ENCODE data around the gene KLRC3. TPM values are rescaled to one million over a fixed set of nuclear protein-coding genes. Genes with fewer than 3 reads are reported as not detected.

The KLRC3 gene
- total and polyA plus RNA-seq, 2 of the 13 experiments (the other 11 are each of a cell fraction or from before 2014, with no cell fraction given) = not detected

DNA sequence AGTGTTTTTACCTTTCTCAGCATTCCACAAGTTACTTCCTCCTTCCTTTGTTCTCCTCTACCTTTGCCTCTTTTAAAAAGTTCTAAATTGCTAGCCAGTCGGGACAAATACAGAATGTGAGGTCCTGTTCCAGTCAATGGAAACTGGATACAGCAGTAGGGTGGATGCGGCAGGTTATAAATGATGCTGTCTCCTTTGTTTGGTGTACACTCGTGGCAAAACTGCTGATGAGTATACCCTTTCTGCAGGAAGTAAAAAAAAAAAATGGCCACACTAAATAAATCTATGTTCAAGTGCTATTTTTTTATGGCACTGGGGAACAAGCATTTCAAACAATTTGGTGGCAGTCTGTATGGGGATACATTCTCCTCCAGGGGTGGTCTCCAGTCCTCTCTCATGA is 58.1 kb downstream of the KLRC3 start (continued):
- TF ChIP-seq, protein P1, sequence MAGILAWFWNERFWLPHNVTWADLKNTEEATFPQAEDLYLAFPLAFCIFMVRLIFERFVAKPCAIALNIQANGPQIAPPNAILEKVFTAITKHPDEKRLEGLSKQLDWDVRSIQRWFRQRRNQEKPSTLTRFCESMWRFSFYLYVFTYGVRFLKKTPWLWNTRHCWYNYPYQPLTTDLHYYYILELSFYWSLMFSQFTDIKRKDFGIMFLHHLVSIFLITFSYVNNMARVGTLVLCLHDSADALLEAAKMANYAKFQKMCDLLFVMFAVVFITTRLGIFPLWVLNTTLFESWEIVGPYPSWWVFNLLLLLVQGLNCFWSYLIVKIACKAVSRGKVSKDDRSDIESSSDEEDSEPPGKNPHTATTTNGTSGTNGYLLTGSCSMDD (CRISPR knock-in tag; IDR thresholded peaks at IDR 0.05) = no peak

Other genes starting within 250 kb of the KLRC3 start
- not detected in 2 replicates for gene OLR1, start 248.5 kb downstream of the KLRC3 start, total RNA-seq (2016; rRNA removed; fragmentation: Illumina TruSeq; extraction: Trizol)
- gene OLR1, start 248.5 kb downstream of the KLRC3 start, polyA plus RNA-seq (2011; rRNA removed) = not detected in 2 replicates
- gene TMEM52B, start 241.6 kb downstream of the KLRC3 start, total RNA-seq (2016; rRNA removed; fragmentation: Illumina TruSeq; extraction: Trizol) = not detected in 2 replicates
- not detected in 2 replicates for gene TMEM52B, start 241.6 kb downstream of the KLRC3 start, polyA plus RNA-seq (2011; rRNA removed)
- gene GABARAPL1, start 207.7 kb downstream of the KLRC3 start, total RNA-seq (2016; rRNA removed; fragmentation: Illumina TruSeq; extraction: Trizol) = 7.9 and 8.1 TPM in 2 replicates
- 26.1 and 28.1 TPM in 2 replicates for gene GABARAPL1, start 207.7 kb downstream of the KLRC3 start, polyA plus RNA-seq (2011; rRNA removed)
- gene KLRD1, start 112.7 kb downstream of the KLRC3 start, total RNA-seq (2016; rRNA removed; fragmentation: Illumina TruSeq; extraction: Trizol) = not detected in 2 replicates
- 0.01 TPM in 2 replicates for gene KLRD1, start 112.7 kb downstream of the KLRC3 start, polyA plus RNA-seq (2011; rRNA removed)
- not detected in 2 replicates for gene KLRK1, start 30.6 kb downstream of the KLRC3 start, total RNA-seq (2016; rRNA removed; fragmentation: Illumina TruSeq; extraction: Trizol)
- 0.07 TPM in 1 of 2 replicates, not detected in the other for gene KLRK1, start 30.6 kb downstream of the KLRC3 start, polyA plus RNA-seq (2011; rRNA removed)
- not detected in 2 replicates for gene KLRC4, start 10.8 kb downstream of the KLRC3 start, total RNA-seq (2016; rRNA removed; fragmentation: Illumina TruSeq; extraction: Trizol)
- gene KLRC4, start 10.8 kb downstream of the KLRC3 start, polyA plus RNA-seq (2011; rRNA removed) = 0.09 TPM in 1 of 2 replicates, not detected in the other
- 0.20 TPM in 1 of 2 replicates, not detected in the other for gene KLRC2, start 15.4 kb upstream of the KLRC3 start, total RNA-seq (2016; rRNA removed; fragmentation: Illumina TruSeq; extraction: Trizol)
- 0.22 and 0.49 TPM in 2 replicates for gene KLRC2, start 15.4 kb upstream of the KLRC3 start, polyA plus RNA-seq (2011; rRNA removed)
- not detected in 2 replicates for gene KLRC1, start 32.8 kb upstream of the KLRC3 start, total RNA-seq (2016; rRNA removed; fragmentation: Illumina TruSeq; extraction: Trizol)
- not detected in 2 replicates for gene KLRC1, start 32.8 kb upstream of the KLRC3 start, polyA plus RNA-seq (2011; rRNA removed)
- 7.6 and 9.2 TPM in 2 replicates for gene EIF2S3B, start 85.3 kb upstream of the KLRC3 start, total RNA-seq (2016; rRNA removed; fragmentation: Illumina TruSeq; extraction: Trizol)
- 3.6 and 4.9 TPM in 2 replicates for gene EIF2S3B, start 85.3 kb upstream of the KLRC3 start, polyA plus RNA-seq (2011; rRNA removed)
- 49.8 and 84.5 TPM in 2 replicates for gene MAGOHB, start 193.0 kb upstream of the KLRC3 start, total RNA-seq (2016; rRNA removed; fragmentation: Illumina TruSeq; extraction: Trizol)
- 5.3 and 7.0 TPM in 2 replicates for gene MAGOHB, start 193.0 kb upstream of the KLRC3 start, polyA plus RNA-seq (2011; rRNA removed)

Measured in HepG2 (cell line).